ENCODE measurements around the gene SYDE2. TPM values are rescaled to one million over a fixed set of nuclear protein-coding genes. Genes with fewer than 3 reads are reported as not detected.

SYDE2 gene
- polyA plus RNA-seq, 2 of the 4 experiments (the other 2 are of a cell fraction), result 0.92 to 2.6 TPM

- no peak for TF ChIP-seq CTCF (IDR thresholded peaks at IDR 0.05)
- no peak for TF ChIP-seq MYC (IDR thresholded peaks at IDR 0.05; ENCODE audit: borderline replicate concordance, low read length)
- no peak for TF ChIP-seq HOXB5 (CRISPR knock-in tag; IDR thresholded peaks at IDR 0.05)
Measured at GRCh38 chr1:85153149-85153891, 47.5 kb downstream of the SYDE2 start (continued).

- Histone ChIP-seq H3K4me1 (no peaks in the 10 kb centered on the region), H3K9me3 (no peaks in the 10 kb centered on the region), H3K27ac (no peak overlapping the region), H3K4me3 (no peak overlapping the region), H3K4me2 (no peak overlapping the region)
- no peak for FAIRE-seq
- TF ChIP-seq EP300 (IDR thresholded peaks at IDR 0.05) (no peak), FOSL2 (IDR thresholded peaks at IDR 0.05) (no peak), FOSL2 (CRISPR knock-in tag; IDR thresholded peaks at IDR 0.05) (no peak), ATOH8 (CRISPR knock-in tag; IDR thresholded peaks at IDR 0.05; ENCODE audit: low read depth) (no peak), NFE2L2 (conservative IDR thresholded peaks at IDR 0.05; ENCODE audit: low read length) (no peak), CEBPB (IDR thresholded peaks at IDR 0.05) (no peak), EHF (CRISPR knock-in tag; IDR thresholded peaks at IDR 0.05) (no peak), MAX (IDR thresholded peaks at IDR 0.05) (no peak), GATA3 (IDR thresholded peaks at IDR 0.05; ENCODE audit: borderline replicate concordance) (no peak), TP53 (CRISPR knock-in tag; IDR thresholded peaks at IDR 0.05) (no peak), ESRRA (IDR thresholded peaks at IDR 0.05; ENCODE audit: borderline replicate concordance, low read length) (no peak)
- ChIA-PET POLR2A (no interaction called here), CTCF (no interaction called here)
- no peak for DNase-seq (ENCODE audit: low read depth in 1 of 2, low spot score in 1 of 2)
- ATAC-seq, result no peak
- WGBS (ENCODE audit: missing lambda C conversion rate), result 79% methylated on average over 4 of the region's 4 CpGs
Measured at GRCh38 chr1:85151446-85151845, 49.4 kb downstream of the SYDE2 start.

- no peak overlapping the region for H3K4me3 ChIP-seq
- TF ChIP-seq NPAS2 (CRISPR knock-in tag; IDR thresholded peaks at IDR 0.05; ENCODE audit: borderline replicate concordance) (no peak), FOXS1 (CRISPR knock-in tag; IDR thresholded peaks at IDR 0.05) (no peak), MYC (IDR thresholded peaks at IDR 0.05; ENCODE audit: borderline replicate concordance, low read length) (no peak), HOXB5 (CRISPR knock-in tag; IDR thresholded peaks at IDR 0.05) (no peak), CHD2 (IDR thresholded peaks at IDR 0.05; ENCODE audit: low read length, partially characterized antibody) (no peak), HOXA7 (CRISPR knock-in tag; IDR thresholded peaks at IDR 0.05) (no peak), ZC3H11A (IDR thresholded peaks at IDR 0.05) (no peak), ELK1 (IDR thresholded peaks at IDR 0.05; ENCODE audit: low read depth, low read length) (no peak), GATA3 (IDR thresholded peaks at IDR 0.05; ENCODE audit: borderline replicate concordance) (no peak), KDM5A (IDR thresholded peaks at IDR 0.05) (no peak), RFX5 (IDR thresholded peaks at IDR 0.05) (no peak), SREBF2 (IDR thresholded peaks at IDR 0.05) (no peak), BHLHE40 (IDR thresholded peaks at IDR 0.05; ENCODE audit: low read depth, low read length) (no peak), RCOR1 (IDR thresholded peaks at IDR 0.05; ENCODE audit: low read depth, low read length) (no peak), POLR2AphosphoS2 (conservative IDR thresholded peaks at IDR 0.05; ENCODE audit: low read length) (no peak), EHMT2 (IDR thresholded peaks at IDR 0.05; ENCODE audit: low read depth) (no peak)
- H3K4me1 ChIP-seq, result no peaks in the 10 kb centered on the region
- H3K4me2 ChIP-seq, result no peak overlapping the region
- CTCF ChIA-PET, result interaction anchor here (0.6 kb wide), 1 partner anchor 73 kb away, joined by 3 read pairs; no protein-coding TSS in a partner anchor
- DNase-seq (ENCODE audit: low read depth in 1 of 2, low spot score in 1 of 2) (no peak), ATAC-seq (no peak), FAIRE-seq (no peak)
- WGBS (ENCODE audit: missing lambda C conversion rate), result 48% methylated on average over 2 of the region's 2 CpGs
- no peaks in the 10 kb centered on the region for H3K9me3 ChIP-seq
- POLR2A ChIA-PET, result no interaction called here
- no peak overlapping the region for H3K27ac ChIP-seq
Measured at GRCh38 chr1:85149805-85150204, 51.0 kb downstream of the SYDE2 start.
